HG03520 (cell line): Measurements from ENCODE around the gene RAB5B.
"Not testable (repeated sequence)": the region's sequence is repeated elsewhere in the genome, so short reads cannot be mapped to it uniquely, and the experiment has no call there.

ENCODE experiments used
- ATAC-seq: cut with Tn5 transposase; IDR thresholded peaks from one replicate; pipeline ENCODE4 v1.9.1; 2021; ENCODE audit warnings: mild to moderate bottlenecking, moderate library complexity; ENCODE audit not compliant: unreplicated experiment

The RAB5B gene

GRCh38 chr12:55940065-55940732 is 33.7 kb upstream of the RAB5B start:
- peak; percentile 94 for ATAC-seq

DNA sequence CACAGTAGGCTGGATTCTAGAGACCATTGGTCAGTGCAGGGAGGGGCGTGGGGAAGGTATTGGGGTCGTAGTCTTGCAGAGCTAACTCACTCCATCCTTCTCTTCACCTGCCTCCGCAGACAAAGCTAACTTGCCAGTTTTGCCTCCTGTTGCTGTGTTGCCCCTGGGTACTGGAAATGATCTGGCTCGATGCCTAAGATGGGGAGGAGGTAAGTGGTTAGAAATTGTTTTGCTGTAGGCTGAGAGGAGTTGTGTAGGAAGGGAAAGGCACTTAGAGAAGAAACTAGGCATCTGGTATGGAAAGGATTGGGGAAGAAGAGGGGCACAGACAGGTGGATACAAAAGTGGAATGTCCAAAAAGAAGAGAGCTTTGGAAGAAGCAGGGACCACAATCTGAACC is 31.8 kb upstream of the RAB5B start:
- ATAC-seq = no peak

DNA sequence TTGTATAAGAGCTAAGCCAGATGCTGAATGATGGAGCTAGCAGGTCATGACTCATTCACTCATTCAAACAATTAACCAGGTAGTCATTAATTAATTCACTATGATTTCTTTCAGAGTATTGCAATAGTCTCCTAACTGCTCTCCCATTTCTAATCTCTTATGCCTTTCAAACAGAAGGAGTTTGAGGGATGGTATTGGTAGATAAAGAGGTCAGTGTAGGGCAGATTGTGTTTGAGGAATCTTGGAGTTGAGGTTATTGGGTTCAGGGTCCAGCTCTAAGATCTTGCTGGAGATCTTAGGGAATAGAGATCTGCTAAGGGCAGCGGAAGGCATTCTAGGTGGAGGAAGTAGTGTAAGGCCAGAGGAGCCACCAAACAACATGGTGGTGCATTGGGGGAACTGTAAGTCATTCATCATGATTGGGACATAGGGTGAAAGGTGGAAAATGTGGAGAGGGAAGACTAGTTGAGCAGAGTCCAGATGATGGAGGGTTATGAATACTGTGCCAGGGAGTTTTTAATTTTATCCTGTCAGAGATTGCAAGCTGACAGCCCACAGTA is 31.2 kb upstream of the RAB5B start:
- no peak for ATAC-seq

DNA sequence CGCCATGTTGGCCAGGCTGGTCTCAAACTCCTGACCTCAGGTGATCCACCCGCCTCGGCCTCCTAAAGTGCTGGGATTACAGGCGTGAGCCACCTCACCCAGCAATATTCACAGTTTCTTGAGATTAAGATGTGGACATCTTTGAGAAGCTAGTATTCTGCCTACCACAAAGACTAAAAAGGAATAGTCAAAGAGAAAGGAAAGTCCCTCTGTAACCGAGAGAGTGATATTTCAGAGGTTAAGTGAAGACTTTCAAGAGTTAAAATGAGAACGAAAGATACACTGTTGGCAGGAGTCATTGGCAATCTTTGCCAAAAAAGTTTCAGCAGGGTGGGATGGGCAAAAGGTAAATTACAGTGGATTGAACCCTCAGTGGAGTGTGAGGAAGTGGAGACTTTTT is 27.3 kb upstream of the RAB5B start:
- no peak for ATAC-seq

DNA sequence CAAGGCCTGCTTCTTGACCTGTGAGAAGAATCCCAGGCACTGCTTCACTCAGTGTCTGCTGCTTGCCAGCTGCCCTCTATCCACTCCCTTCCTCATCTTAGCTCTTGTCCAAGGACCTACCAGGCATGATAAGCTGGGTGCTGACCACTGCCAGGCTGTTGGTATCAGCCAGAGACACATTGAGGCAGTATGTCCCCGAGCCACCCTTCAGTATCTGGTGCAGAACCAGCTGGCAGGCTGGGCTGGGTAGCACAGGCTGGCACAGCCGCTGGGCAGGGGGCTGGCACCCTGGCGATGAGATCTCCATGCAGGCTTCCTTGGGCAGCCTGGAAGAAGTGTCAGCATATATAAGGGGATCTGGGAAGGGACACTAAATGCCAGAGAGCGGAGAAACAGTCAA is 18.5 kb upstream of the RAB5B start:
- ATAC-seq = no peak

- ATAC-seq = no peak
Observed at GRCh38 chr12:55955800-55956508, 17.9 kb upstream of the RAB5B start.

- ATAC-seq = no peak
Observed at GRCh38 chr12:55957106-55957859, 16.6 kb upstream of the RAB5B start.

- no peak for ATAC-seq
Observed at GRCh38 chr12:55963760-55964159, 10.1 kb upstream of the RAB5B start.

- no peak for ATAC-seq
Observed at GRCh38 chr12:55965240-55965639, 8.6 kb upstream of the RAB5B start.

- ATAC-seq = no peak
Observed at GRCh38 chr12:55965941-55966407, 7.9 kb upstream of the RAB5B start, which contains the start of gene PMEL. PMEL (minus strand) TSS chr12:55966042; CDS start chr12:55966011, 31 bp downstream.

GRCh38 chr12:55966408-55967281 is 7.2 kb upstream of the RAB5B start, which contains the start of gene CDK2:
CDK2 (plus strand) TSS chr12:55966830; CDS start chr12:55967009, 179 bp downstream.
- ATAC-seq = peak; percentile 93

DNA sequence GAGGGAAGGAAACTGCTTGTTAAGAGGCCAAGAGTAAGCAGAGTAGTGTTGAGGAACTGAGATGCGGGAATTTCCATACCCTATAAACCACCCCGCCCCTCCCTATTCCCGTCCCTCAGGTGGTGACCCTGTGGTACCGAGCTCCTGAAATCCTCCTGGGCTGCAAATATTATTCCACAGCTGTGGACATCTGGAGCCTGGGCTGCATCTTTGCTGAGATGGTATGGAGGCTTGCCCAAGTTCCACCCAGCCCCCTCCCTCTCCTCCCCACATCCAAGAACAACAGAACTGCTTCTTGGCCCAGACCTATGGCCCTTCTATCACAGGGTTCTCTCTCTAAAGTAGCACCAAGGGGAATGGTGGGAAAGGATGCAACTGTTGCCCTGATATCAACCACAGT is 4.5 kb upstream of the RAB5B start:
- ATAC-seq = no peak

DNA sequence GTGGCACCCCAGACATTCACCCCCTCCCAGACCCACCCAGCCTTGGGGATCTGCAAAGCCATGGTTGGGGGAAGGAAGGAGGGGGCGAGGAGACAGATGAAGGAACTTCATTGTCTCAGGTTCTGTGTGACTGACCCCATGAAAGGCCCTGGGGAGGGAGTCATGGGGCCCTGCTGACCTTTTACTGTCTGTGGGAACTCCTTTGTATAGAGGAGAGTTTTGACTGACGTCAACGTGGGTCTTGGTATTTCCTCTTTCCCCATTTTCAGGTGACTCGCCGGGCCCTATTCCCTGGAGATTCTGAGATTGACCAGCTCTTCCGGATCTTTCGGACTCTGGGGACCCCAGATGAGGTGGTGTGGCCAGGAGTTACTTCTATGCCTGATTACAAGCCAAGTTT is 3.1 kb upstream of the RAB5B start:
- ATAC-seq = no peak

DNA sequence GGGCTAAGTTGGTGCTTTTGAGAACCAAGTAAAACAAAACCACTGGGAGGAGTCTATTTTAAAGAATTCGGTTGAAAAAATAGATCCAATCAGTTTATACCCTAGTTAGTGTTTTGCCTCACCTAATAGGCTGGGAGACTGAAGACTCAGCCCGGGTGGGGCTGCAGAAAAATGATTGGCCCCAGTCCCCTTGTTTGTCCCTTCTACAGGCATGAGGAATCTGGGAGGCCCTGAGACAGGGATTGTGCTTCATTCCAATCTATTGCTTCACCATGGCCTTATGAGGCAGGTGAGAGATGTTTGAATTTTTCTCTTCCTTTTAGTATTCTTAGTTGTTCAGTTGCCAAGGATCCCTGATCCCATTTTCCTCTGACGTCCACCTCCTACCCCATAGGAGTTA is 1.8 kb upstream of the RAB5B start:
- ATAC-seq = no peak

GRCh38 chr12:55972456-55972855 is 1.4 kb upstream of the RAB5B start:
- ATAC-seq = no peak

- ATAC-seq = no peak
Observed at GRCh38 chr12:55972911-55973598, 823 bp upstream of the RAB5B start.

GRCh38 chr12:55974308-55974730 is 441 bp downstream of the RAB5B start:
- ATAC-seq = peak; percentile 4

DNA sequence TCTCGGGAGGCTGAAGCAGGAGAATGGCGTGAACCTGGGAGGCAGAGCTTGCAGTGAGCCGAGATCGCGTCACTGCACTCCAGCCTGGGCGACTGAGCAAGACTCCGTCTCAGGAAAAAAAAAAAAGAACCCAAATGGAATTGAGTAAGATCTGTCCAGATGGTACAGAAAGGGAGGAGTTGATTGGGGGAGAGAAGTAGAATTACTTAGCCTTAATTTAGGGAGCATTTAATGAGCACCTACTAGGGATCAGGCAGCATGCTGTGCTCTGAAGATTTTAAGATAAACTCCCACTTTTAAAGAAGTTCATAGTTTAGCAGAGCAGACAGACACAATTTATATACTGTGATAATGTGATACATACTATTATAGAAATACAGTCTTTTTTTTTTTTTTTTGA is 4.5 kb downstream of the RAB5B start:
- no peak for ATAC-seq

GRCh38 chr12:55979069-55979468 is 5.2 kb downstream of the RAB5B start:
- no peak for ATAC-seq

DNA sequence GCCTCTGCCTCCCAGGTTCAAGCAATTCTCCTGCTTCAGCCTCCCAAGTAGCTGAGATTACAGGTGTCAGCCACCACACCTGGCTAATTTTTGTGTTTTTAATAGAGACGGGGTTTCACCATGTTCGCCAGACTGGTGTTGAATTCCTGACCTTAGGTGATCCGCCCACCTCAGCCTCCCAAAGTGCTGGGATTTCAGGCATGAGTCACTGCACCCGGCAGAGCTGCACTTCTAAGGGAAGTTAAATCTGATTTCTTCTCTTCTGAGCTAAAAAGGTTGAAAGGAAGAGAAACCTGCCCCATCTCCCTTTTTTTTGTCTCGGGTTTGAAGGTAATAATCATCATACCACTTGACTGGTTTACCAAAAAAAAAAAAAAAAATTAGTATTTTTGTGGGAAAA is 8.0 kb downstream of the RAB5B start:
- not testable (repeated sequence) for ATAC-seq
